GM23248 (cell line): ENCODE measurements around the gene COA7. TPM values are rescaled to one million over a fixed set of nuclear protein-coding genes. Genes with fewer than 3 reads are reported as not detected.

Experiments used
- DNase-seq: peaks from one replicate; pipeline ENCODE4 v3.0.0-alpha.2; 2015
- H2AFZ ChIP-seq: fragments of 200-600 bp; sonication (generic); 2 replicates; pipeline ENCODE4 v1.6.1; 2016; ENCODE audit warnings: antibody characterized with exemption
- H3F3A ChIP-seq: fragments of 200-600 bp; sonication (generic); 2 replicates; pipeline ENCODE4 v1.6.1; 2016; ENCODE audit warnings: mild to moderate bottlenecking, antibody characterized with exemption, mixed run types; ENCODE audit not compliant: insufficient read depth
- H3K27ac ChIP-seq: fragments of 200-600 bp; sonication (generic); 2 replicates; pipeline ENCODE4 v1.5.1; 2016; ENCODE audit warnings: mild to moderate bottlenecking
- H3K27me3 ChIP-seq: fragments of 200-600 bp; sonication (generic); replicated peaks from 2 replicates; pipeline ENCODE4 v1.6.1; 2016; ENCODE audit warnings: mild to moderate bottlenecking; ENCODE audit not compliant: insufficient read depth
- H3K36me3 ChIP-seq: fragments of 200-600 bp; sonication (generic); 2 replicates; pipeline ENCODE4 v1.6.1; 2016; ENCODE audit warnings: low read depth, mild to moderate bottlenecking
- H3K4me1 ChIP-seq: fragments of 200-600 bp; sonication (generic); 2 replicates; pipeline ENCODE4 v1.6.1; 2016; ENCODE audit warnings: mild to moderate bottlenecking; ENCODE audit not compliant: insufficient read depth
- H3K4me2 ChIP-seq: fragments of 200-600 bp; sonication (generic); one replicate; pipeline ENCODE4 v1.6.1; 2016; ENCODE audit warnings: mild to moderate bottlenecking; ENCODE audit not compliant: unreplicated experiment
- H3K4me3 ChIP-seq: fragments of 200-600 bp; sonication (generic); 2 replicates; pipeline ENCODE4 v1.5.1; 2016; ENCODE audit warnings: mild to moderate bottlenecking
- H3K79me2 ChIP-seq: fragments of 200-600 bp; sonication (generic); 2 replicates; pipeline ENCODE4 v1.6.1; 2016; ENCODE audit warnings: mild to moderate bottlenecking; ENCODE audit not compliant: insufficient read depth
- H3K9ac ChIP-seq: fragments of 200-600 bp; sonication (generic); 2 replicates; pipeline ENCODE4 v1.6.1; 2016; ENCODE audit warnings: mild to moderate bottlenecking
- H3K9me2 ChIP-seq: fragments of 200-600 bp; sonication (generic); 2 replicates; pipeline ENCODE4 v1.6.1; 2016; ENCODE audit warnings: mixed run types, mild to moderate bottlenecking, moderate library complexity; ENCODE audit not compliant: insufficient read depth
- H3K9me3 ChIP-seq: fragments of 200-600 bp; sonication (generic); one replicate; pipeline ENCODE4 v1.6.1; 2017; ENCODE audit warnings: low read depth
- H4K20me1 ChIP-seq: fragments of 200-600 bp; sonication (generic); 2 replicates; pipeline ENCODE4 v1.6.0; 2016; ENCODE audit not compliant: insufficient read depth
- EZH2 ChIP-seq: fragments of 200-600 bp; sonication (generic); IDR thresholded peaks from 2 replicates; pipeline ENCODE4 v1.6.1; 2018; ENCODE audit warnings: antibody characterized with exemption, mild to moderate bottlenecking; ENCODE audit not compliant: insufficient read depth, poor library complexity, severe bottlenecking
- EZH2phosphoT487 ChIP-seq: fragments of 200-600 bp; sonication (generic); IDR thresholded peaks from 2 replicates; pipeline ENCODE4 v1.6.1; 2018; ENCODE audit warnings: antibody characterized with exemption, moderate library complexity, mild to moderate bottlenecking, low read depth; ENCODE audit not compliant: insufficient read depth
- WGBS, 2 experiments: methylation state at CpG; one replicate each; pipeline ENCODE4 v1.1.6; 2015 to 2017; ENCODE audit warnings: low lambda C conversion rate in 2 of 2, low coverage in 1 of 2; ENCODE audit errors: missing lambda C conversion rate in 2 of 2; 5-methylcytosine and 5-hydroxymethylcytosine counted together
- in situ Hi-C: fragments of 300-500 bp; cut with MboI; formaldehyde crosslinking; loops from 2 replicates; pipeline ENCODE4 v1.15.0; 2020
- polyA plus RNA-seq: library from polyadenylated mRNA; unstranded; fragments of >200 nt; fragmentation: Nextera tagmentation; extraction: Ambion mirVana; gene quantifications from 2 replicates; pipeline ENCODE4 v1.2.1, GENCODE V29; 2016
- total RNA-seq: library from RNA; depleted of rRNA; stranded (reverse); fragments of >200 nt; shearing (Covaris generic); gene quantifications from 2 replicates; pipeline ENCODE4 v1.2.3, GENCODE V29; 2014

COA7 gene
- total and polyA plus RNA-seq, 2 experiments from 2014 or later, result 6.9 to 12.9 TPM

DNA sequence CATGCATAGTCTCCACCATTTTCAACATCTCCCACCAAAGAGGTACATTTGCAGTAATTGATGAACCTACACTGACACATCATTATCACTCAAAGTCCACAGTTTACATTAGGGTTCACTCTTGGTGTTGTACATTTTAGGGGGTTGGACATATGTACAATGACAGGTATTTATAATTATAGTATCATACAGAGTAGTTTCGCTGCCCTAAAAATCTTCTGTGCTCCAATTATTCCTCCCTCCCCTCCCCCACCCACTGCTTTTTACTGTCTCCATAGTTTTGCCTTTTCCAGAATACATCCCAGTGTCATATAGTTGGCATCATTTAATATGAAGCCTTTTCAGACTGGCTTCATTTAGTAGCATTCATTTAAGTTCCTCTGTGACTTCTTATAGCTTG is 13.6 kb downstream of the COA7 start:
- Histone ChIP-seq H3K4me3 (no peak overlapping the region), H3K4me1 (no peaks in the 10 kb centered on the region), H3F3A (peaks cover 5% of the 10 kb centered on the region; the same call in 1 of the 2 replicates), H3K36me3 (peaks cover 6% of the 10 kb centered on the region; the same call in 1 of the 2 replicates), H3K9ac (no peak overlapping the region), H3K27me3 (no peaks in the 10 kb centered on the region), H3K4me2 (no peak overlapping the region), H3K9me3 (no peaks in the 10 kb centered on the region), H3K9me2 (no peaks in the 10 kb centered on the region), H2AFZ (no peak overlapping the region), H4K20me1 (no peaks in the 10 kb centered on the region), H3K27ac (no peak overlapping the region), H3K79me2 (no peaks in the 10 kb centered on the region)
- DNase-seq, result no peak
- TF ChIP-seq EZH2phosphoT487, result no peak
- no peak for TF ChIP-seq EZH2
- WGBS, 2 experiments, result 62 to 67% methylated on average over 1 of the region's 1 CpG
- in situ Hi-C loops, result loop anchor here (25.0 kb wide), 1 partner anchor 547 kb away; the partner anchor contains the start of gene ZFYVE9

DNA sequence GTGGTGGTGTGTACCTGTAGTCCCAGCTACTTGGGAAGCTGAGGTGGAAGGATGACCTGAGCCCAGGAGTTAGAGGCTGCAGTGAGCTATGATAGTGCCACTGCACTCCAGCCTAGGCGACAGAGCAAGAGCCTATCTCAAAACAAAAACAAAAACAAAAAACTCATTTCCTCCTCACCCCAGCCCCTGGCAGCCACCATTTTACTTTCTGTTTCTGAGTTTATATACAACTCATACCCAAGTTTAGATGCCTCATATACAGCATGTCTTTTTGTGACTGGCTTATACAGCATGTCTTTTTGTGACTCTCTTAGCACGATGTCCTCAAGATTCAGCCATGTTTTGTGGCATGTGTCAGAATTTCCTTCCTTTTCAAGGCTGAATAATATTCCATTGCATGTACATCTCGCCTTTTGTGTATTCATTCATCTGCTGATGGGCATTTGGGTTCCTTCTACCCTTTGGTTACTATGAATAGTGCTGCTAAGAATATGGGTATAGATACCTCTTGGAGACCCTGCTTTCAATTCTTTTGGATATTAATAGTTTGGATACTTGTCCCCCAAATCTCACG is 14.7 kb downstream of the COA7 start:
- Histone ChIP-seq H3K27ac (no peak overlapping the region), H3K4me2 (no peak overlapping the region), H3K9me2 (no peaks in the 10 kb centered on the region), H3K9me3 (no peaks in the 10 kb centered on the region), H3K9ac (no peak overlapping the region), H2AFZ (no peak overlapping the region), H3K27me3 (no peaks in the 10 kb centered on the region), H3F3A (peaks cover 5% of the 10 kb centered on the region; the same call in 1 of the 2 replicates), H3K79me2 (no peaks in the 10 kb centered on the region), H3K36me3 (peaks cover 6% of the 10 kb centered on the region; the same call in 1 of the 2 replicates), H4K20me1 (no peaks in the 10 kb centered on the region), H3K4me1 (no peaks in the 10 kb centered on the region), H3K4me3 (no peak overlapping the region)
- in situ Hi-C loops, result loop anchor here (25.0 kb wide), 1 partner anchor 546 kb away; the partner anchor contains the start of gene ZFYVE9
- DNase-seq, result no peak
- TF ChIP-seq EZH2 (no peak), EZH2phosphoT487 (no peak)
- WGBS, 2 experiments, result 97 to 100% methylated on average over 4 of the region's 4 CpGs

- H3K4me1 ChIP-seq, result no peaks in the 10 kb centered on the region
- H3K4me3 ChIP-seq, result no peak overlapping the region
- no peak for TF ChIP-seq EZH2phosphoT487
- TF ChIP-seq EZH2, result no peak
- no peak overlapping the region for H2AFZ ChIP-seq
- H3K79me2 ChIP-seq, result no peaks in the 10 kb centered on the region
- DNase-seq, result no peak
- H3K9me2 ChIP-seq, result no peaks in the 10 kb centered on the region
- no peaks in the 10 kb centered on the region for H3K9me3 ChIP-seq
- H3K4me2 ChIP-seq, result no peak overlapping the region
- WGBS, 2 experiments, result 81 to 84% methylated on average over 4 of the region's 4 CpGs
- no peak overlapping the region for H3K9ac ChIP-seq
- H3K27ac ChIP-seq, result no peak overlapping the region
- in situ Hi-C loops, result loop anchor here (25.0 kb wide), 1 partner anchor 544 kb away; the partner anchor contains the start of gene ZFYVE9
- no peaks in the 10 kb centered on the region for H3K36me3 ChIP-seq
- H4K20me1 ChIP-seq, result no peaks in the 10 kb centered on the region
- H3F3A ChIP-seq, result no peaks in the 10 kb centered on the region
- no peaks in the 10 kb centered on the region for H3K27me3 ChIP-seq
Measured at GRCh38 chr1:52681136-52681535, 17.0 kb downstream of the COA7 start.

DNA sequence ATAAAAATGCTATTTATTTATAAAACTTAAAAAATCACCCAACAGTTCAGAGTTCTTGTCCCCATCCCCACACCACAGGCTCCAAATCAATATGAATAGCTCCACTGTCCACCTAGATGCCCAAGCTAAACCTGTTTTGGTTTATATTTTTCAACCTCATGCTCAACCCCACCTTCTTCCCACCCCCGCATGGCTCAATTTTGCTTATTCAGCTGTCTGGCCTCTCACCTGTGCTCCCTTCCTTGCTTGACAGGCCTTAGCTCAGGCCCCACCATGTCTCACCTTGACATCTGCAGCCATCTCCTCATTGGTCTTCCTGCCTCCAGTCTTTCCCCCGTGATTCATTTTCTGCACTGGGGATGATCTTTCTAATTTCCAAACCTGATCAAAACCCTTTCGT is 17.8 kb downstream of the COA7 start:
- in situ Hi-C loops, result loop anchor here (25.0 kb wide), 1 partner anchor 543 kb away; the partner anchor contains the start of gene ZFYVE9

More for the DNA sequence above, 17.8 kb downstream of the COA7 start:
- Histone ChIP-seq H3K36me3 (no peaks in the 10 kb centered on the region), H3K79me2 (no peaks in the 10 kb centered on the region), H3K9ac (no peak overlapping the region), H3F3A (no peaks in the 10 kb centered on the region), H3K9me2 (no peaks in the 10 kb centered on the region), H2AFZ (no peak overlapping the region), H3K4me3 (no peak overlapping the region), H3K27me3 (no peaks in the 10 kb centered on the region), H3K4me1 (no peaks in the 10 kb centered on the region), H4K20me1 (no peaks in the 10 kb centered on the region), H3K27ac (no peak overlapping the region), H3K4me2 (no peak overlapping the region), H3K9me3 (no peaks in the 10 kb centered on the region)
- no peak for TF ChIP-seq EZH2
- TF ChIP-seq EZH2phosphoT487, result no peak
- no peak for DNase-seq
- WGBS, 2 experiments, result 53 to 56% methylated on average over 3 of the region's 3 CpGs
